HG03521 (cell line): Measurements from ENCODE around the gene CRYBG1.
A peak's percentile ranks its signal among the peaks of the same experiment; 100 is the strongest.

ENCODE experiments used
- ATAC-seq: cut with Tn5 transposase; IDR thresholded peaks from one replicate; pipeline ENCODE4 v1.9.1; 2021; ENCODE audit warnings: mild to moderate bottlenecking, moderate library complexity; ENCODE audit not compliant: unreplicated experiment

Gene CRYBG1

DNA sequence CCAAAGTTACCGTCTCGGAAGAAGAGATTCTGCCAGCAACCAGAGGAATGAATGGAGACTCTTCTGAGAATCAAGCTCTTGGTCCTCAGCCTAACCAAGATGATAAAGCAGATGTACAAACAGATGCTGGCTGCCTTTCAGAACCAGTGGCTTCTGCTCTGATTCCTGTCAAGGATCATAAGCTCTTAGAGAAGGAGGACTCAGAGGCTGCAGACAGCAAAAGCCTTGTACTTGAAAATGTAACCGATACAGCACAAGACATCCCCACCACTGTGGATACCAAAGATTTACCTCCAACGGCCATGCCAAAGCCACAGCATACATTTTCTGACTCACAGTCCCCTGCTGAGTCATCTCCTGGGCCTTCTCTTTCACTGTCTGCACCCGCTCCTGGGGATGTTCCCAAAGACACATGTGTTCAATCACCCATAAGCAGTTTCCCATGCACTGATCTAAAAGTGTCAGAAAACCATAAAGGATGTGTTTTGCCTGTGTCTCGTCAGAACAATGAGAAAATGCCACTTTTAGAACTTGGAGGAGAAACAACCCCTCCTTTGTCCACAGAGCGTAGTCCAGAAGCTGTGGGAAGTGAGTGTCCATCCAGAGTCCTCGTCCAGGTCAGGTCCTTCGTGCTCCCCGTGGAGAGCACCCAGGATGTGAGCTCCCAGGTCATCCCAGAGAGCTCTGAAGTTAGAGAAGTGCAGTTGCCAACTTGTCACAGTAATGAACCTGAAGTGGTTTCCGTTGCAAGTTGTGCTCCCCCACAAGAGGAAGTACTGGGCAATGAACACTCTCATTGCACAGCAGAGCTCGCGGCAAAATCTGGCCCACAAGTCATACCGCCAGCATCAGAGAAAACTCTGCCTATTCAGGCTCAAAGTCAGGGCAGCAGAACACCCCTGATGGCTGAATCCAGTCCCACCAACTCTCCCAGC is 159.2 kb downstream of the CRYBG1 start:
- peak; percentile 54 for ATAC-seq

DNA sequence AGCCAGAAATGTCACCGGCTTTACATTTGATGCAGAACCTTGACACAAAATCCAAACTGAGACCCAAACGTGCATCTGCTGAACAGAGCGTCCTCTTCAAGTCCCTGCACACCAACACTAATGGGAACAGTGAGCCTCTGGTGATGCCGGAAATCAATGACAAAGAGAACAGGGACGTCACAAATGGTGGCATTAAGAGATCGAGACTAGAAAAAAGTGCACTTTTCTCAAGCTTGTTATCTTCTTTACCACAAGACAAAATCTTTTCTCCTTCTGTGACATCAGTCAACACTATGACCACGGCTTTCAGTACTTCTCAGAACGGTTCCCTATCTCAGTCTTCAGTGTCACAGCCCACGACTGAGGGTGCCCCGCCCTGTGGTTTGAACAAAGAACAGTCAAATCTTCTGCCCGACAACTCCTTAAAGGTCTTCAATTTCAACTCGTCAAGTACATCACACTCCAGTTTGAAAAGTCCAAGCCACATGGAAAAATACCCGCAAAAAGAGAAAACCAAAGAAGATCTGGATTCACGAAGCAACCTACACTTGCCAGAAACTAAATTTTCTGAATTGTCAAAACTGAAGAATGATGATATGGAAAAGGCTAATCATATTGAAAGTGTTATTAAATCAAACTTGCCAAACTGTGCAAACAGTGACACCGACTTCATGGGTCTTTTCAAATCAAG is 160.3 kb downstream of the CRYBG1 start:
- ATAC-seq = peak; percentile 61

DNA sequence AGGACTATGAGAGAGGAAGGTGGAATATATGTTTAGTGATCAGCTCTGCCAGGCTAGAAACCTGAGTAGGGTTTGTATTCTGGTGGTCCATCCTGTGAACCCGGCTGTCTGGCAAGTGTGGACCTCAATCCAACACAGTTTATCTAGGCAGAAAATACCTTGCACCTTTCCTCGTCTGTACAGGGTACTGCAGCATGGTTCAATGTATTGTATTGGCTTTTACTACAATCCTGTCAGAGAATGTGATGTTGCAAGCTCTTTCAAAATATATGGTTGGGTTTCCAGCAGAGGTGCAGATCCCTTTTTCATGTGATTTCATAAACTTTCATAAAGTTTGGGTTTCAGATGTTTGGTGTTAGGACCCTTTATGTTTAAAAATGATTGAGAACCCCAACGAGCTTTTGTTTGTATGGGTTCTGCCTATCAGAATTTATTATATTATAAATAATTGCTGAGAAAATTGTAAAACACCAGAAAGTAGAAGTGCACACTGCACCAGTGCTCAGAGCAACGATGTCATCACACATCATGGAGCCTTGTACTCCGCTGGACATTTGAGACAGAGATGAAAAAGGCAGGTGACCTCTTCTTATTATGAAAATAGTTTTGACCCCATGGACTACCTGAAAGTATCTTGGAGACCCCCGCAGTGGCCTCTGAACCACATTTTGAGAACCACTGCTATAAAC is 162.2 kb downstream of the CRYBG1 start:
- no peak for ATAC-seq

DNA sequence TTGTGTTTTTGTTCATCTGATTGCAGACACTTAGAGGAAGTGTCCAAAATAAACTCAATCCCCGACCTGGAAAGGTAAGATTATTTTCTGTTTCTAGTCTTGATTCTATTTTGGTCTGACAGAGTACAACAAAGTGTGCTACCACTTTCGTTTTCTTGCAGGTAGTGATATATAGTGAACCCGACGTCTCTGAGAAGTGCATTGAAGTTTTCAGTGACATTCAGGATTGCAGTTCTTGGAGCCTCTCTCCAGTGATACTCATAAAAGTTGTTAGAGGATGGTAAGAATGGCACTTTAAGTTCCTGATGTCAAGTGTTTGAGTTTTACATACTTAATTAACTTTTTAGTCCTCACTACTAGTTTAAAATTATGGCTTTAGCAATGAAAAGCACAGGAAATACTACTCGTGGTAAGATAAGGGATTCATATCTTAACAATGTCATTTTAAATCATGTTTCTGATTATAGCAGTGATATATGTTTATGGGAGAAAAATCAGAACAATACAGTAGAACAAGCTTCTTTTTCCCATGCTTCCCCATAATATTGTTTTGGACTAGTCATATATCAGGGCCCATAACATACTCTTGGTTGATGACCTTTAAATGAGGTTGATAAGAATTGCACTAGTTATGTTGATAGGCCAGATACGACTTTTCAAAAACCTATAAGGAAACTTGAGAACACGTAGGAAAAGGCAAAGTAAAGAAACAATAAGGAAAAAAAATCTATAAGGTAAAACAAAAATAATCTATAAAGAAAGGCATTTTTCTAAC is 164.8 kb downstream of the CRYBG1 start:
- peak; percentile 36 for ATAC-seq

DNA sequence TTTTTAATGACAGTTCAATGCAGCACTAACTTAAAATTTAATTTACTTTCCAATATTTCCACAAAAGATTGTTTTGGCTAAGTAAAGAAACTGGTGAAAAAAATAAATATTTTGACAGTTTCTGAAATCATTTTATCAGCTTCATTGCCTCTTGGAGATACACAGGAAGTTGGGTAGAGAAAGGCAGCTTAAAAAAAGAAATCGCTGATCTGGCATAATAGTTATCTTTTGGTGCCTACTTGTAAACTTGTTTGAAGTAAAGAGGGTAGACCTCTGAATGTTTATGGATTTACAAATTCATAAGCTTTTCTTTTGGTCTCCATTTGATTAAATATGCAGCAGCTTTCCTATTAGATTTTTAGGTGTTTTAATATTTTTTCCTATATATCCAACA is 165.4 kb downstream of the CRYBG1 start:
- no peak for ATAC-seq

DNA sequence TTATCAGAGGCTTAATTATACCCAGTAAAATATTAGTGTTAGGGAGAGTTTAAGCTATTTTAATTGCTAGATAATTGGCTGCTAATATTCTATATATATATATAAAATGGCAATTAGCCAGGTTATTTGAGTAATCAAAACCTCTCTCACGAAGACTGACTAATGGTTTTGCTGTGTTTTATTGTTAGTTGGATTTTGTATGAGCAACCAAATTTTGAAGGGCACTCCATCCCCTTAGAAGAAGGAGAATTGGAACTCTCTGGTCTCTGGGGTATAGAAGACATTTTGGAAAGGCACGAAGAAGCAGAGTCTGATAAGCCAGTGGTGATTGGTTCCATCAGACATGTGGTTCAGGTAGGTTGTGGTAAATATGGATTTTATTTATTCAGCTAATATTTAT is 166.6 kb downstream of the CRYBG1 start:
- ATAC-seq = no peak

DNA sequence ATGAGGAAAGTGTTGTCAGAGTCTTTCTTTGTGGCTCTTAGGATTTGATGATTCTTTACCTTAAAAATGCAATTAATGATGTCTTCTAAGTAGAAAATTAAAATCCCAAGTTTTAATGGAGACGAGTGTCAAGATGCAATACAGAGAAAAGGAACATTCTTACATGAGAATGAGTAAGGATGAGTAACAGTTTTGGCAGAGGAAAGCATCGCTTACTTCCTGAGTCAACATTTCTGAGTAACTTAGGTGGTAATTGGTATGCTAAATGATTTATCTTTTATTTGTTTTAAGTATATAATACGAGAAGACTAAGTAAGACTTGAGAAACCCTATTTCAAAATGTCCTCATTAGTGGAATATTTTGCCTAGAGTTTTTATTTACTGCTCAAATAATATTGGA is 167.5 kb downstream of the CRYBG1 start:
- ATAC-seq = no peak

DNA sequence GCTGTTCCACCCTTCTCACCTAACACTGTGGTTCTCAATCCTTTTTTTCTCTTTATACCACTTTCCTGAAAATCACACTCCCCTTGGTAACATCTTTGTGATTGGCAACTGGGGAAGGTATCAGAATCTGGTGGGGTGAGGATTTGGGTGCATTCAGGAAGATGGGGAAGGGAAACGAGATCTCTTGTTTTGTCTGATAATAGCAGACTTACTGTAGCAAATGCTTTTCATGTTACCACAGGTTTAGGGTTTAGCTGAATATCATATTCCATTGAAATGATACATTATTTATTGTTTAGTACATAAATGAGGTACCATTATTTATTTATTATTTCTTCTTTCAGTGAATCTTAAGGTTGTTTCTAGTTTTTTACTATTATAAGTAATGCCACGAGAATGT is 168.0 kb downstream of the CRYBG1 start:
- ATAC-seq = no peak

DNA sequence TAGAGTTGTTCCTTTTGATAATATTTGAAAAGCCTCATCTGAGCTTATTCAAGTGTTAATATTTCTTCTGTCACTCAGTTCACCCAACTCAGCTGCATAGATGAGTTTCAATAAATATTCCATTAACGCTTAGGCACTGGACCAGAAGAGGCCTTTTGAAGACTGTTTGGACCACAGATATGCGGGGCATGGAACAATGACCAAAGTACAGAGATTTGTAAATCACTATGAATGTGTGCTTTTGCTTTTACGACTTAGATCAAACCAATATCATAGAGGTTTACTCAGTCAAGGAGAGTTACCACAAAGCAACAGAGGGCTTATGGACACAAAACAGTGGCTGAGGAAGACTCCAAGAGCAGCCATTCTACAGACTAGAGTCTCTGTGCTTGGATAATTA is 168.9 kb downstream of the CRYBG1 start:
- no peak for ATAC-seq

DNA sequence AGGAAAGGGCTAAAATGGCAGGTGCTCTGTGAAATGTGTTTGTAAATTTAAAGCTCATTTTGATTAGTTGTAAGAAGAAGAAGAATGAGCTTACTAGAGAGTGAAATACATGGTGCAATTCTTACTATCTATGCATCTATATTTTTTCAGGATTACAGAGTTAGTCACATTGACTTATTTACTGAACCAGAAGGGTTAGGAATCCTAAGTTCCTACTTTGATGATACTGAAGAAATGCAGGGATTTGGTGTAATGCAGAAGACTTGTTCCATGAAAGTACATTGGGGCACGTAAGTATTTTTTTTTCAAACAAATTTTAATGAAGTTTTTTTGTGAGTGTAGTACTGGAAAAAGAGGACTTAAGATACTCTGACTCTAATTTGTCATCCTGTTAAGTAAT is 169.5 kb downstream of the CRYBG1 start:
- no peak for ATAC-seq

DNA sequence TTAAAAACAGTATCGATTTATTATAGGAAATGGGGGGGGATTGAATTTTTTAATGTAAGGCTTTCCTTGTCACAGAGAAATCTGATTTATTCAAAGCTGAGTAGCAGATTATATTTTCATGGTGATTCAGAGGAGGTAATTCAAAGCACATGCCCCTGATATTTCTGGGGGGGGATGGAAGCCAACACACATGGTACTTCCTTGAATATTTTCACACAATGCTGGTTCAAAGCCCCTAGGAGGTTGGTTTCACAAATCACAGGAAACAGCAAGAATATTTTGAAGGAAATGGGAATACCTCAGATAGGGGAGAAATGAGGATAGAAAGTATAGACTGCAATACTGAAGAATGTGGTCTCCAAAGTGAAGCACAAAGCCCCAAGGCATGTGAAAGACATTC is 170.0 kb downstream of the CRYBG1 start:
- no peak for ATAC-seq

DNA sequence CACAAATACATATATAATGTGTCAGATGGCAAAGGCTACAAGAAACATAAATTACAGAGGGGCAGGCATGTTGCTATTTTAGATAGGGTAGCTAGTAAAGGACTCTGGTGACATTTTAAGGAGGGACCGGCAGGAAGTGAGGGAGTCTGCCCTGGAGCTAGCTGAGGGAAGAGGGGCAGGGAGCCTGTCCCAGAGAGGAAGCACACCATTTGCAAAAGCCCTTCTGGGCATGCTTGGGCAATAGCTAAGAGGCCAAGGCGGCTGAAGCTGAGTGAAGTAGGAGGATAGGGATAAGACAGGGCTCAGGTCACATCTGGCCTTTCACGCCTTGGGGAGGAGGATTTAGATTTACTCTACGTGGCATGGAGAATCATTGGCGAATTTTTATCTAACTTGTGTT is 172.5 kb downstream of the CRYBG1 start:
- ATAC-seq = no peak

DNA sequence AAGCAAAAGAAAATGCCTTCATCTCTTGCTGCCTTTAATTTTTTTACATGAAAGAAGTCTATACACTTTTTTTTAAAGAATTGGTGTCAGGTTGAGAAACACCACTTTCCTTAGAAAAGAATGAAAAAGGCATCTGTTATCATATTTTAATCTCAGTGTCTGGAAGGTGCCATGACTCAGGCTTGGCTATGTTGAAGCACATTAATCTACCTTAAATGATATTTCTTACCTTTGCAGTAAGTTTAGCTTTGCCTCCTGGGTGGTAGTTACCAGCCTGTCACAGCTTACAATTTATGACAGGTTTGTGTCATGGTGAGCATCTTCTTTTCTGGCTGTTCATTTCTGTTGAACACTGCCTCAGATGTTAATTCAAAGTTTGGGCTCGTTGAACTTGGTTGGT is 173.5 kb downstream of the CRYBG1 start:
- no peak for ATAC-seq

DNA sequence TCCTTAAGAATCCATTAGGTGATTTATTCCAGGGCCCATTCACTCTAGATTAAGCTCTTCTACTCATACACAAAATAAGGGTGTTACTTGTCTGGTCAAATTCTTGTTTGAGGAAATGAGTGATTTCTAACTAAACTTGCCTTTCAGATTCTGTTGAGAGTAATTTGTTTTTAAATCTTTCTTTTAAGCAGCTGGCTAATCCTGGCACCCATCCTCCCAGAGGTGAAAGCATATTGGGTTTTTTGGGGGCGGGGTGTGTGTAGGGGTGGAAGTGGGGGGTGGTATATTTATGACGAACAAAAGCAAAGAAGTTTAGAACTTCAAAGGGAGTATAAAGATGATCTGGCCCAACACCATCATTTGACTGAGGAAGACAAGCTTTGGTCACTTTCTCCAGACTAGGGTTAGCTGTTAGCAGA is 174.1 kb downstream of the CRYBG1 start:
- no peak for ATAC-seq

DNA sequence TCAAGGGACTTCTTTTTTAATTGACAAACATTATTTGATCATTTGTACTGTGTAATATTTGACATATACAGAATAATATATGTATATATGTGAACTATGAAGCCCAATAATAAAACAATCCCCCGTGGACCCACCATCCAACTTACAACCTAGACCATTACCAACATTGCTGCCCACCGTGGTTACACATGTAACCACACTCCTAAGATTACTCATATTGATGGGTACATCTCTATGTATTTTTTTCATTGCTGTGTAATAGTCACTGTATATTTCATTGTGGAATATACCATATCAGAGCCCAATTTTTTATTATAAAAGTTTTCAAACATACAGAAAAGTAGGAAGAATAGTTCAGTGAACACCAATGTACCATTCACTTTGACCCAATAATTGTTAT is 174.5 kb downstream of the CRYBG1 start:
- ATAC-seq = no peak

DNA sequence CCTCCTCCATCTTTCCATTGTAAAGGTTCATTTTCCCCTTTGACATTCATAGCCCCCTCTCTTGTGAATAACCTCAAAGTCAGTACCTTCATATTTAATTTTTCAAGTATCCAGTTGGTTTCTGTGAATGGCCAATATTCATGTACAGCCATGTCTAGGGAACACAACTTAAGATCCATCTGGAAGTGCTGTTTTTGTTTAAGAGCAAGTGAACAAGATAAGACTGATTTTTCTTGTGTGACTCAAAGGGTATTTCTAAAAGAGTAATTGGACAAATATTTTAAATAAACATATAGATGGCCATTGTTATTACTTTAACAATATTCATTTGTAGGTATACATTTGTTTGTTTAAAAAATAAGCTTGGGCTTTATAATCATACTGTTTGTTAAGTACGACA is 175.8 kb downstream of the CRYBG1 start:
- no peak for ATAC-seq

DNA sequence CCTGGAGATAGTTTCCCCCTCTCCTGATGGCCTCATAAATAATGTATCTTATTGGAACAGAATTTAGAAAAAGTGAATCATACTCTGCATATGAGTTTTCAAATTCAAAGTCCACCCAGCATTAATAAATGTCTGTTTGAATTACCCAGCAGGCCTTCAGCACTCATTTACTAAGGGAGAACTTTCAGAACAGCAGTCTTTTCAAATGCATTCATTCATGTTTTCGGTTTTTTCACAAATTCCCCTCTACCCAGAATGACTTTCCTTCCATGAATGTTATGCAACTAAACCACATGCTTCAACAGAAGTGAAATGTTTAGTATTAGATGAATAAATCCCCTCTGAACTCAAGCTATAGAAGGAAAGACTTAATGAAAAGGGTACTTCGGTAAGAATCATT is 176.3 kb downstream of the CRYBG1 start:
- no peak for ATAC-seq

DNA sequence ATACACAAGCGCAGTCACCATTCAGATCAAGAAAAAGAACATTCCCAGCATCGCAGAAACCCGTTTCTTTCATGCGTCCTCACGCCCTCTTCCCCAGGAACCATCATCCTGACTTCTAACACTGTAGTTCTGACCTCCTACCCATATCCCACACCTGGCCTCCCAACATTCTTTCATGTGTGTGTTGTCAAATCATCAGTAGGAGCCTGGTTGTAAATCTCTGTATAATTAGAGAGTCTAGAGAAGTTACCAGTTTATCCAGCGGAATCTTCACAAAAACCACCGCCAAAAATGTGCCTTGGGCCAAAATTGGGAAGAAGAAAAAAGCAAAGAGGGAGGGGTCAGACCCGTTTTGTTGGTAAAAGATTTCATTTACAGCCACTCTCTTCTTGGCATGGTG is 177.1 kb downstream of the CRYBG1 start:
- no peak for ATAC-seq

DNA sequence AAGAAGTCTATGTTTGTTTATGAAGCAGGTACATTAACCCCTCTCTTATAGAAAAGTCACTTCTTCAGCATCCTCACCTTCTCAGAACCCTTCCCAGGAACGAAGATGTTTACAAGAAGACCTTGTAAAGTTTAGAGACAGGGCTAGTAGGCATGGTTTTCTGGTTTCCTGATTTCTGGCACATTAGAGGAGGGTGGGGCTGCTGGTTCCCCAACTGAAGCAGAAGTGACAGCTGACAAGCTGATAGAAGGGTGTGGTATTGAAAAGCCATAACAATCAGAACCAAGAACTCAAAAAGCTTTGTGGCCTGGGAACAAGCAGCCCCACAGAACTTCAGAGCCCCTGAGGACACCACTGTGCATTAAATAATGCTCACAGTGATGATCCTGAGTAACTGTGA is 177.6 kb downstream of the CRYBG1 start:
- ATAC-seq = no peak

DNA sequence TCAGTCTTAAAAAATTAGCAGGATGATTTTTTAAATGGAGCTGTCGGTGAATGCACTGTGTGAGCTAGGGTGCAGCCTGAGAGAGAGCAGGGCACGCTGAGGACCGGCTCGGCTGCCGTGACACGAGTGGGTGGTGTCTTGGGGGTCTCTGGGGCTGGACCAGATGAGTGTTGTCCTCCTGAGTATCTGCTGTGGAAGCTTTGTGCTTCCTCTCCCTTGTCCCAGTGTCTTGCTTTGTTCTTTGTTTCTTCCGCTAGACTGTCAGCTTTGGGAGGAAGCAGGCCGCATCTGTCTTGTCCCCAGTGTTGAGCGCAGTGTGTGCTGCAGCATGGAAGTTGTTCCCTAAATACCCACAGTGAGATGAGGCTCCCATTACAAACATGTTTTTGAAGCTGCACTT is 179.4 kb downstream of the CRYBG1 start:
- no peak for ATAC-seq

DNA sequence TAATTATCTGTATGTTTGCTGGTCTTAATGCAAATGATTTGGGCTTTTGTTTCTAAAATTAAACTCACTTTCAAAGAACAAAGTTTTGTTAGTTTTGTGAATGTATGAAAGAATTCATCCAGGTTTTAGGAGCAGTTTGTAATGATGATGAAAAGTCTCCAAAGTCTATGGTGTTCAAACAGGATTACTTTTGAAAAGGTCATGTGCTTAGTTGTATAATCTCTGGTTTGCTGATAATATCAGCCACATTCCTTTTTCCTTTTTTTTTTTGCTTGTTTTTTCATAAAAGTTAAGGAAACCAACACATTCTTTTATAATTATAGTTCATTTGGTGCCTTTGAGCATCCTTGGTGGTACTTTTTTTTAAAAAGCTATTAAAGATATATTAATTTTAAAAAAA is 179.9 kb downstream of the CRYBG1 start:
- ATAC-seq = no peak
